Osteoblast (primary cell): ENCODE results near the gene NKAIN2. TPM values are rescaled to one million over a fixed set of nuclear protein-coding genes. Genes with fewer than 3 reads are reported as not detected.

ENCODE experiments used
- DNase-seq: peaks from one replicate; pipeline ENCODE4 v3.0.0; 2011; ENCODE audit warnings: low spot score, mixed read lengths; ENCODE audit not compliant: insufficient read length; ENCODE audit errors: missing footprints
- H2AFZ ChIP-seq: 2 replicates; pipeline ENCODE4 v1.6.0; 2011; ENCODE audit warnings: mild to moderate bottlenecking, low read length
- H3K27ac ChIP-seq: 2 replicates; pipeline ENCODE4 v1.5.1; 2011; ENCODE audit warnings: mild to moderate bottlenecking, low read depth, low read length, moderate library complexity
- H3K27me3 ChIP-seq: 2 replicates; pipeline ENCODE4 v1.6.0; 2012; ENCODE audit warnings: mild to moderate bottlenecking, control low read depth, inconsistent platforms, low read length, moderate library complexity; ENCODE audit not compliant: insufficient read depth
- H3K36me3 ChIP-seq: 2 replicates; pipeline ENCODE4 v1.5.1; 2011; ENCODE audit warnings: mild to moderate bottlenecking, low read length, control low read depth, moderate library complexity; ENCODE audit not compliant: insufficient read depth
- H3K4me1 ChIP-seq: 2 replicates; pipeline ENCODE4 v1.5.1; 2011; ENCODE audit warnings: mild to moderate bottlenecking, low read length, control low read depth, moderate library complexity; ENCODE audit not compliant: insufficient read depth
- H3K4me2 ChIP-seq: 2 replicates; pipeline ENCODE4 v1.6.0; 2011; ENCODE audit warnings: mild to moderate bottlenecking, low read length; ENCODE audit not compliant: insufficient read depth
- H3K4me3 ChIP-seq: fragments of 200-600 bp; sonication (generic); 3 replicates; pipeline ENCODE4 v1.5.1; 2012; ENCODE audit warnings: mild to moderate bottlenecking, low read length, inconsistent platforms; ENCODE audit not compliant: insufficient read depth
- H3K79me2 ChIP-seq: 2 replicates; pipeline ENCODE4 v1.6.0; 2012; ENCODE audit warnings: mild to moderate bottlenecking, low read length, control low read depth, inconsistent platforms; ENCODE audit not compliant: insufficient read depth
- H3K9me3 ChIP-seq: 2 replicates; pipeline ENCODE4 v1.5.1; 2011; ENCODE audit warnings: low read depth, low read length, control low read depth
- H4K20me1 ChIP-seq: 2 replicates; pipeline ENCODE4 v1.6.0; 2012; ENCODE audit warnings: mild to moderate bottlenecking, low read length, control low read depth; ENCODE audit not compliant: insufficient read depth
- total RNA-seq: library from RNA; depleted of rRNA; stranded (reverse); fragments of >200 nt; gene quantifications from 2 replicates; pipeline ENCODE4 v1.2.3, GENCODE V29; 2012
- TF ChIP-seq, protein P1 (sequence below): IDR thresholded peaks from 2 replicates; pipeline ENCODE4 v1.5.1; 2011; ENCODE audit warnings: mild to moderate bottlenecking, low read depth, low read length, moderate library complexity; ENCODE audit errors: extremely low read depth

The NKAIN2 gene
- total RNA-seq, 1 donor: under 0.01 TPM

GRCh38 chr6:124073820-124074587 lies 270.3 kb downstream of the NKAIN2 start:
- H3K4me3 ChIP-seq: no peak overlapping the region
- no peak overlapping the region for H3K27ac ChIP-seq
- no peak for DNase-seq
- H3K4me2 ChIP-seq: no peak overlapping the region
- no peaks in the 10 kb centered on the region for H3K27me3 ChIP-seq
- no peaks in the 10 kb centered on the region for H3K79me2 ChIP-seq
- TF ChIP-seq, protein P1, sequence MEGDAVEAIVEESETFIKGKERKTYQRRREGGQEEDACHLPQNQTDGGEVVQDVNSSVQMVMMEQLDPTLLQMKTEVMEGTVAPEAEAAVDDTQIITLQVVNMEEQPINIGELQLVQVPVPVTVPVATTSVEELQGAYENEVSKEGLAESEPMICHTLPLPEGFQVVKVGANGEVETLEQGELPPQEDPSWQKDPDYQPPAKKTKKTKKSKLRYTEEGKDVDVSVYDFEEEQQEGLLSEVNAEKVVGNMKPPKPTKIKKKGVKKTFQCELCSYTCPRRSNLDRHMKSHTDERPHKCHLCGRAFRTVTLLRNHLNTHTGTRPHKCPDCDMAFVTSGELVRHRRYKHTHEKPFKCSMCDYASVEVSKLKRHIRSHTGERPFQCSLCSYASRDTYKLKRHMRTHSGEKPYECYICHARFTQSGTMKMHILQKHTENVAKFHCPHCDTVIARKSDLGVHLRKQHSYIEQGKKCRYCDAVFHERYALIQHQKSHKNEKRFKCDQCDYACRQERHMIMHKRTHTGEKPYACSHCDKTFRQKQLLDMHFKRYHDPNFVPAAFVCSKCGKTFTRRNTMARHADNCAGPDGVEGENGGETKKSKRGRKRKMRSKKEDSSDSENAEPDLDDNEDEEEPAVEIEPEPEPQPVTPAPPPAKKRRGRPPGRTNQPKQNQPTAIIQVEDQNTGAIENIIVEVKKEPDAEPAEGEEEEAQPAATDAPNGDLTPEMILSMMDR: no peak
- no peaks in the 10 kb centered on the region for H3K36me3 ChIP-seq
- H2AFZ ChIP-seq: no peak overlapping the region
- no peaks in the 10 kb centered on the region for H3K9me3 ChIP-seq
- no peaks in the 10 kb centered on the region for H3K4me1 ChIP-seq
- H4K20me1 ChIP-seq: no peaks in the 10 kb centered on the region

GRCh38 chr6:124074606-124075005 lies 270.9 kb downstream of the NKAIN2 start:
- Histone ChIP-seq H3K4me3 (no peak overlapping the region), H3K27ac (no peak overlapping the region), H3K9me3 (no peaks in the 10 kb centered on the region), H3K27me3 (no peaks in the 10 kb centered on the region), H2AFZ (no peak overlapping the region), H3K4me2 (no peak overlapping the region), H3K4me1 (no peaks in the 10 kb centered on the region), H3K36me3 (no peaks in the 10 kb centered on the region), H3K79me2 (no peaks in the 10 kb centered on the region), H4K20me1 (no peaks in the 10 kb centered on the region)
- TF ChIP-seq, protein P1: no peak
- no peak for DNase-seq

DNA sequence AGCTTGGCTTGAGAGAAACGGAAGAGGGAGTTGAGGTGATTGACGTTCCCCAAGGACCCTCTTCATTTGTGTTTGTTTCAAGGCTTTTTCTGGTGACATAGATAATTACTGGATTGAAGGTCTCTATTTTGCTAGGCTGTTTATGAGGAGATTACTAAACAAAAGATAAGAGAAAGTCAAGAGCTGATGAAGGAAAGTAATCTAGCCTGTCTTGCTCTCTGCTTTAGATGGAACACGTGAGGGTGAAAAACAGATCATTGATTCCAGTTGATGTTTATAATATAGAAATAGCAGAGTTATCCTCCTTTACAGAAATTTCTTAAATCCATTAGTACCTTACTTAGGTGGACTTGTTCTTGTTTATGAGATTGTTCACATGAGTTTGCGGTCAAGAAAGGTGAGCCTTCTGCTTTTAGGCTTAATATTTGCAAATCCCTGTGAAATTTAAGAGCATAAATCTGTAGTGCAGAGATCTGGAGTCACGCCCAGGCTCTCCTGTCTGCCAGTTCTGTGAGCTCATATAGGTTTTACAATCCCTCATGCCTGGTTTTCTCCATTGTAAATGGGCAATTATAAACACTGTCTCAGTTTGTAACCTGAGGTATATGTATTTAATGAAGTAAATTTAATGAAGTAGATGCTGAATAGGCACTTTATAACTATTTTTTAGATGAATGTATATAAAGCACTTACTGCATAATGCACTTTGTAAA lies 272.8 kb downstream of the NKAIN2 start:
- no peaks in the 10 kb centered on the region for H3K27me3 ChIP-seq
- TF ChIP-seq, protein P1: no peak
- H3K79me2 ChIP-seq: no peaks in the 10 kb centered on the region
- no peaks in the 10 kb centered on the region for H3K36me3 ChIP-seq
- DNase-seq: no peak
- H2AFZ ChIP-seq: no peak overlapping the region
- no peaks in the 10 kb centered on the region for H4K20me1 ChIP-seq
- H3K27ac ChIP-seq: no peak overlapping the region
- no peaks in the 10 kb centered on the region for H3K4me1 ChIP-seq
- H3K4me3 ChIP-seq: no peak overlapping the region
- no peaks in the 10 kb centered on the region for H3K9me3 ChIP-seq
- no peak overlapping the region for H3K4me2 ChIP-seq

GRCh38 chr6:124078169-124078568 lies 274.5 kb downstream of the NKAIN2 start:
- Histone ChIP-seq H3K36me3 (no peaks in the 10 kb centered on the region), H2AFZ (no peak overlapping the region), H3K9me3 (no peaks in the 10 kb centered on the region), H3K4me1 (no peaks in the 10 kb centered on the region), H3K4me3 (no peak overlapping the region), H3K4me2 (no peak overlapping the region), H3K79me2 (no peaks in the 10 kb centered on the region), H3K27ac (no peak overlapping the region), H4K20me1 (no peaks in the 10 kb centered on the region), H3K27me3 (no peaks in the 10 kb centered on the region)
- TF ChIP-seq, protein P1: no peak
- DNase-seq: no peak
